ENCODE results near the gene ANO8.

- no peak for TF ChIP-seq CTCF (IDR thresholded peaks at IDR 0.05)
- TF ChIP-seq IRF3 (IDR thresholded peaks at IDR 0.05; ENCODE audit: low read depth, low read length) = no peak
- no peak for TF ChIP-seq MAX (IDR thresholded peaks at IDR 0.05; ENCODE audit: low read depth)
Observed at GRCh38 chr19:17319473-17320238, 15.0 kb downstream of the ANO8 start.

Data from SK-N-SH (cell line).